HG03159 (cell line): ENCODE measurements around the gene CCDC87.
"Not testable (repeated sequence)": the region's sequence is repeated elsewhere in the genome, so short reads cannot be mapped to it uniquely, and the experiment has no call there.

Experiments
- ATAC-seq: cut with Tn5 transposase; IDR thresholded peaks from one replicate; pipeline ENCODE4 v1.9.1; 2021; ENCODE audit warnings: mild to moderate bottlenecking, moderate library complexity; ENCODE audit not compliant: unreplicated experiment

Gene CCDC87, protein sequence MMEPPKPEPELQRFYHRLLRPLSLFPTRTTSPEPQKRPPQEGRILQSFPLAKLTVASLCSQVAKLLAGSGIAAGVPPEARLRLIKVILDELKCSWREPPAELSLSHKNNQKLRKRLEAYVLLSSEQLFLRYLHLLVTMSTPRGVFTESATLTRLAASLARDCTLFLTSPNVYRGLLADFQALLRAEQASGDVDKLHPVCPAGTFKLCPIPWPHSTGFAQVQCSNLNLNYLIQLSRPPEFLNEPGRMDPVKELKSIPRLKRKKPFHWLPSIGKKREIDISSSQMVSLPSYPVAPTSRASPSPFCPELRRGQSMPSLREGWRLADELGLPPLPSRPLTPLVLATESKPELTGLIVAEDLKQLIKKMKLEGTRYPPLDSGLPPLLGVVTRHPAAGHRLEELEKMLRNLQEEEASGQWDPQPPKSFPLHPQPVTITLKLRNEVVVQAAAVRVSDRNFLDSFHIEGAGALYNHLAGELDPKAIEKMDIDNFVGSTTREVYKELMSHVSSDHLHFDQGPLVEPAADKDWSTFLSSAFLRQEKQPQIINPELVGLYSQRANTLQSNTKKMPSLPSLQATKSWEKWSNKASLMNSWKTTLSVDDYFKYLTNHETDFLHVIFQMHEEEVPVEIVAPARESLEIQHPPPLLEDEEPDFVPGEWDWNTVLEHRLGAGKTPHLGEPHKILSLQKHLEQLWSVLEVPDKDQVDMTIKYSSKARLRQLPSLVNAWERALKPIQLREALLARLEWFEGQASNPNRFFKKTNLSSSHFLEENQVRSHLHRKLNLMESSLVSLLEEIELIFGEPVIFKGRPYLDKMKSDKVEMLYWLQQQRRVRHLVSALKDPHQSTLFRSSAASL

DNA sequence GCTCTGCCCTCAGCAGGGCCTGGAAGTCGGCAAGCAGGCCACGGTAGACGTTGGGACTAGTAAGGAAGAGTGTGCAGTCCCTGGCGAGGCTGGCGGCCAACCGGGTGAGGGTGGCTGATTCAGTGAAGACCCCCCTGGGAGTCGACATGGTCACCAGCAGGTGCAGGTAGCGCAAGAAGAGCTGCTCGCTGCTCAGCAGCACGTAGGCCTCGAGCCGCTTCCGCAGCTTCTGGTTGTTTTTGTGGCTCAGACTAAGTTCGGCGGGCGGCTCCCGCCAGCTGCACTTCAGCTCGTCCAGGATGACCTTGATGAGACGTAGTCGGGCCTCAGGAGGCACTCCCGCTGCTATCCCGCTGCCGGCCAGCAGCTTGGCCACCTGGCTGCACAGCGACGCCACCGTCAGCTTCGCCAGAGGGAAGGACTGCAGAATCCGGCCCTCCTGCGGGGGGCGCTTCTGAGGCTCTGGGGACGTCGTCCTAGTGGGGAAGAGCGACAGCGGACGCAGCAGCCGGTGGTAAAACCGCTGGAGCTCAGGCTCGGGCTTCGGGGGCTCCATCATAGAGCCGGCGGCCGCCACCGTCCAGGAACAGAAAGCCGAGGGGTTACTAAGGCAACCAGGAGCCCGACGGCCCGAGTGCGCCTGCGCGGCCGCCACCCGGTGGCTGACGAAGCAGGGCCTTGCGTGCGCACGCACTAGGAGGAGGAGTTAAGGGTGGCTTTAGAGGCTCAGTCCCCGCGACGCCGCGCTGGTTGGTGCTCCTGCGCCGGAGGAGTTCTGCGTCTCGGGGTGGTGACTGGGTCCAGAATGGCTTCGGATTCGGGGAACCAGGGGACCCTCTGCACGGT, at the start of gene CCDC87, which contains the start of gene CCS:
CCDC87 (minus strand) TSS at position 607 of the 846 bp plus-strand sequence; CDS start at position 559, 48 bp downstream.
CCS (plus strand) TSS at position 729 of the 846 bp plus-strand sequence; CDS start at position 806, 77 bp downstream.
- peak; percentile 82 for ATAC-seq

DNA sequence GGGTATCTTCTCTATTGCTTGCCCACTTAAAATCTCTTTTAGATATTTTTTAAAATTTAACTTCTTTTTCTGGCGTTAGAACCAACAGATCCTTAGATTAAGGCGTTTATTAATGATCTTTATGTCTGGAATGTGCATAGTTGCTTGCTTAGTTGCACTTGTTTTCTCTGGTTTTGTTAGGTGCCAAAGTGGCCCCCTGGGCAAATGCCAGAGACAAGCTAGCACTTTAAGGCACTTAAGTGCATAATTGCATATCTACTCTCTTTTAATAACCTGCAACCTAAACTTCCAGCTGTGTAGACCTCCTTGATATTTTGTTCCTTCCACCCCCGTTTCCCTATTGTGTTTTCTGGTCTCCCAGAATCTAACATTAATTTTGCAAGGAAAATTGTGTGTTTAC, 49.0 kb upstream of the CCDC87 start:
- no peak for ATAC-seq

DNA sequence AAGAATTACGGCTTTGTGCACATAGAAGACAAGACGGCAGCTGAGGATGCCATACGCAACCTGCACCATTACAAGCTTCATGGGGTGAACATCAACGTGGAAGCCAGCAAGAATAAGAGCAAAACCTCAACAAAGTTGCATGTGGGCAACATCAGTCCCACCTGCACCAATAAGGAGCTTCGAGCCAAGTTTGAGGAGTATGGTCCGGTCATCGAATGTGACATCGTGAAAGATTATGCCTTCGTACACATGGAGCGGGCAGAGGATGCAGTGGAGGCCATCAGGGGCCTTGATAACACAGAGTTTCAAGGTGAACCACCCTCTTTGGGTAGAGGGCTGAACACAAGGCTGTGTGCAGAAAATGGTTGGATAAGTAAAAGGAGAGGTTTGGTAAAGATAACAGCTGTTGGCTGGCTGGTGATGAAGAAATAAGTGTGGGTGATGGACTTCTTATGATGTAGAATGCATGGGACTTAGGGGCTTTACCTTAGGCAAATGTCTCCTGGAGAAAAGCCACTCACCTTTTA, 47.0 kb upstream of the CCDC87 start:
- not testable (repeated sequence) for ATAC-seq

DNA sequence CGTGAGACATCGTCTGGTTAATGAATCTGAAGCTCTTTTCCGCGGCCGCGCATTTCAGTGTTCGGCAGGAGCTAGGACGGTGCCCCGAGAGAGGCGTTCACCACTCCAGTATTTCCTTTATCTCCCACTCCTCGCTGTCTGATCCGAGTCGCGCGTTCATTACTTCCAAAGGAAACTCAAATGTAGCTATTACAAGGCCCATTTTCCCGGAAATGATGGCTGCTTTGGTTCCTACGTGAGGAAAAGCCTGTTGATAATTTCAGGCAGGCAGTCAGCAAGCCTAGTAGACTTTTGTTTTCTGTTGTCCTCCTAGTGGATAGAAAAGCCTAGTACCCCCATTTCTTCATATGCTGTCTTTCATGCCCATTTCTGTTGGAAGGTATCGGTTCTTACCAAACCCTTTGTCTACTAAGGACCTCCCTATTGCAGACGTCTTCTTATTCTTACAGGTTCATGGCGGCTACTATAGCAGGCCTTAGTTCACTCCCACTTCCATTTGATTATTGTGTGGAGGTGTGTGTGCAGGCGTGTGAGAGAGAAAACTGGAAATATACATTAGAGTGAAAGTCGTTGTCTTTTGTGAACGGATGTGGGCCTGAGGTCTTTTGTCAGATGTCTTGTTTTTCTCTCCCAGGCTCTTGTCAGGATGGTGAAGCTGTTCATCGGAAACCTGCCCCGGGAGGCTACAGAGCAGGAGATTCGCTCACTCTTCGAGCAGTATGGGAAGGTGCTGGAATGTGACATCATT, 46.4 kb upstream of the CCDC87 start:
- ATAC-seq, result no peak

DNA sequence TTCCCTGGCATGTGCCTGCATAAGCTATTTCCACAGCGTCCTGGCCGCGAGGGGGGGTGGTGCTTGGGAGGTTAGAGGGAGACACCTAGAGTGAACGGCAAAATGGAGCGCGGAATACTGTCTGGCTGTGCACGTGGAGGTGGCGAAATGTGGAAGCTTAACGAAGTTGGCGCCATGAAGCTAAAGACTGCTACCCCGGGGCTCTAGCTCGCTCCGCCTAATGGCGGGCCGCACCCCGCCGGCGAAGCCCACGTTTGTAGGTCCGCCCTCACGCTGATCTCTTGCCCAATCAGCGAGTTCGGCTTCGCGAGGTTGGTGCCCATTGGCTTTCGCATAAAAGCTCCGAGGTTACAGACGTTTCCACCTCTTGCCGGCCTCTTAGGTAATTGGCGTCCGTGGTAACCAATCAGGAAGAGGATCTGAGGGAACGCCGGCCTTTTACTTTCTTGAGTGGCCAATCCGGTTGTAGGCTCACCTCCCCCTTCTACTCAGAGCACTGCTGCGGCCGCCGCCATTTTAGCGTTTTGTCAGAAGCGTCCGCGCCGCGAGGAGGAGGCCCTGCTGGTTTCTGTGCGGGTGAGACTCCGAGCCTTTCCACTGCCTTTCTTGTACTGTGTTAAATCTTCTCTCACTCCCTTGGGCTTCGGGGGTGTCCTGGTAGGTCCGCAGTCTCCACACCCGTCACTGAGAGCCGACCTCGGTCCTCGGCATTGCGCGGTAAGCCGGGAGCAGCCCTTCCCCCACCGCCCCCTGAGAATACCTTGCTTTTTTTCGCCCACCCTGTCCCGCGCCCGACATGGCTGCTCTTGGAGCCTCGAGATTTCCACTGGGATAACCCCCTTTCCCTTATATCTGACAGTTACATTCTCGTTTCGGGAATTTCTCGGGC, 45.6 kb upstream of the CCDC87 start, which contains the start of gene RBM4:
RBM4 (plus strand) TSS at position 527 of the 889 bp plus-strand sequence. CDS start 1,009 bp downstream, outside the sequence.
- peak; percentile 97 for ATAC-seq

DNA sequence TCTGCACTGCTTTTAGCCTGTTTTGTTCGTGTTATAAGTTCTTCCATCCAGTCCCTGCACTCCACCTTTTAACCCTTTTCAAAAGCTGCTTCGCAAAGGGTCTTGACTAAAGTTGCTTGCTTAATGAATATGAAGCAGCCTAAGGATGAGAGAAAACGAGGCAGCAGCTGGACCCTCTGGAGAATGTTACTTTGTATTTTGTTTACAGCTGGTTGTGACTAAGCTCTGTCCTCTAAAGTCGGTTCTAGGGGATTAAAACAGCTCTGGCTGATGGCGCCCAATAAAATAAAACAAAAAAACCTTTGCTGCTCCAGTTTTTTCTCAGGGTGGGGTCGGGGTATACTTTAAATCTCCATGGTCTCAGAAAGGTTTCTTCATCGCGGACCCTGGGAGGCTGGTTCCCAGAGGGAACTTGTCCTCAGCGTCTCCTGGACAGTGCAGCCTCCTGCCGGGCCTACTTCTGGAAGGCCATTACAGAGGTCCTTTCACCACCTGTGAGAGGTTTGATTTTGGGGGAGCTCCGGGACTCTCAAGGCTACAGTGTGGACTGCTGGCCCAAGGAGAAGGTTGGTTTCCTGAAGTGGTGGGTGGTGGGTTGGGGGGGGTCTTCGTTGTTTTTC, 44.8 kb upstream of the CCDC87 start:
- no peak for ATAC-seq

DNA sequence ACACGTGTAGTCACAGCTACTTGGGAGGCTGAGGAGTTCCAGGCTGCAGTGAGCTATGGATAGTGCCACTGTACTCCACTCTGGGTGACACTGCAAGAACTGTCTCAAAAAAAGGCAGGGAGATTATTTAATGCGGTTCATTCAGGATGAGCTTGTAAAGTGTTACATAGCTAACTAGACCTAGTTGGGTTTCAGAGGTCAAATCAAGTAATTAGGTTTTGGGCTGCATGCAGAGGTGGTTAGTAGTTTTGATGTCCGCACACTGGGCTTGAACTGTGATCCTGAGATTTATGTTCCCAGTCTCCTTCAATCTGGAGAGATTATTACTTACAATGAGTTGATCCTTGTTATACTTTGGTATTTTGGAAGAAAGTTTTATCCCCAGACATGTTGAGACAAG, 43.5 kb upstream of the CCDC87 start:
- no peak for ATAC-seq

DNA sequence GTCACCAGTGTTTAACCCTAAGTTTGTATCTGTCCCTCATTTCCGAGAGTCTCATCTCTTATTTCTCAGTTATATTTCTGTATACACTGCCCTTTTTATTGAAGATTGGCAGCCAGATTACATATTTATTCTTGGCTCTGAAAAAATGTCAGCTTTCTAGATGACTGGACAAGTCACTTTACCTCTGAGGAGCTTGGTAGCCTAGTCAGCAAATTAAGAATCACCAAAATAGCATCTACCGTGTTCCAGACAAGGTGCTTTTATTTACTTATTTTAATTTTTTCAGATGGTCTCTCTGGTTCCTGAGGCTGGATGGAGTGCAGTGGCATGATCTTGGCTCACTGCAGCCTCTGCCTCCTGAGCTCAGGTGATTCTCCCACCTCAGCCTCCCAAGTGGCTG, 40.1 kb upstream of the CCDC87 start:
- no peak for ATAC-seq

DNA sequence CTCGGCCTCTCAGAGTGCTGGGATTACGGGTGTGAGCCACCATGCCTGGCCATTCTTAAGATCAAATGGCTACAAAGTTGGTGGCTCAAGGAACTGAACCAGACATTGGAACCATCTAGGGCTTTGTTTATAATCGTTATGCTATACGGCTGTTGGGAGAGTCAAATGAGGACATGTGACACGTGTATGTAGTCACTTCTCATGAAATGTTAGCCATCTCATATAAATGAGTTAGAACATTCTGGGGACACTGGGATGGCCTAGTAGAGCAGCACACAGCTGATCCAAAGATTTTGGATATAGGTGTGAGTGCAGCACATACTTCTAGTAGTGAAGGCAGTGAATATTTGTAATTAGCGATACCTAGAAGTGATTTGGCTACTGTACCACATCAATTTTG, 39.0 kb upstream of the CCDC87 start:
- ATAC-seq, result no peak

DNA sequence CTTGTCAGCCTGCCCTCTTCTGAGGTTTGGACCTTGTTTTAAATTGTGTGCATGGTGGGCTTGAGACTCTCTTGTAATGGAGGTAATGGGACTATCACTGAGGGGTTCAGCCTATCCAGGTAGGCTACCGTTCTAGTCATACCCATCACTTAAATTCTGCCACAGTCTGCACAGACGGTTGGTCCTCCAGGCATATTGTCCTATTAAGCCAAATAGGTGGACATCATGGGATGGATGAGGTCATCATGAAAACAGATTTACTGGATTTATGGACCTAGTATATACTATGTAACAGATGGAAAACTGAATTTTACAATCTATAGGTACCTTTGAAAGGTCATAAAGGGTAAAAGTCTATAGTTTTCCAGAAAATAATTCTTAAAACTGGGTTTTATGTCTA, 36.5 kb upstream of the CCDC87 start:
- no peak for ATAC-seq

DNA sequence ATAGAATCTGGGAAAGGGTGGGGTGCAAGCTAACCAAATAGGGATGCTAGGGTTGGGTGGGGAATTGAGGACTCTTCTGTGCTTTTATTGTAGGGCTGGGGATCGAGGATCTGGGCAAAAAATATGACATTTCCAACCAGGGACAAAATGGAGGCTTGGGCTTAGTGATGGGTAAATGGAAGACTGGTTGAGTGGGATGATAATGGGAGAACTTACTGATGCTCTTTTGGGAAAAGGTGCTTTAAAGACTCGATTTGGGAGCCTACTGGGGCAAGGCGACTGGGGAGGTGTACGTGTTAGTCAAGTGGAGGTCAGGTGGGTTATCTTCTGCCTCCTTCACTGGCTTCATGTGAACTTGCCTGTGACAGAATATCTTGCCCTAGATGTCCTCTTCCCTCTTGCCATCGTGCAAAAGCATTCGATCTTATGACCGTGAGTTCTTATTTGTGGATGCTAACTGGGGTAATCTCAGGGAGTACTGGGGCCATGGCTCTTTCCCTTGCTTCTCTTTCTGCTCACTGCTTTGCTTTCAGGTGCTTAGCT, 35.3 kb upstream of the CCDC87 start:
- no peak for ATAC-seq

DNA sequence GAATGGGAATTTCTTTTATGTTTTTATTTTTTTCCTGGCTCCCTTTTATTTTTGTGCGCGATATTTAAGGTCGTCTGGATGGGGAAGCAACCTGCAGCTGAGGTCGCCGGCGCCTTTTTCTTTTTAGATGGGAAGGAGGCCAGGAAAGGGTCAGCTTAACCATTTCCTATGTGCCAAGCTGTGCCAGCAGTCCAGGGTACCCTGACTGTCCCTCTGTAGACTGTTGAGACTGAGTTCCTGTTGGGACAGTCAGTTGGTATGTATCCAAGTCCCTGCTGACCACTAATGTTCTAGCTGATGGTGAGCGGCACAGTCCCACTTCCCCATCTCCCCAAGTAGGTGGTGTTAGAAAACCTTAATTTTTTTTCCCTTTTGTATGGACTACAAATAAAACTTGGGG, 34.1 kb upstream of the CCDC87 start:
- ATAC-seq, result no peak

DNA sequence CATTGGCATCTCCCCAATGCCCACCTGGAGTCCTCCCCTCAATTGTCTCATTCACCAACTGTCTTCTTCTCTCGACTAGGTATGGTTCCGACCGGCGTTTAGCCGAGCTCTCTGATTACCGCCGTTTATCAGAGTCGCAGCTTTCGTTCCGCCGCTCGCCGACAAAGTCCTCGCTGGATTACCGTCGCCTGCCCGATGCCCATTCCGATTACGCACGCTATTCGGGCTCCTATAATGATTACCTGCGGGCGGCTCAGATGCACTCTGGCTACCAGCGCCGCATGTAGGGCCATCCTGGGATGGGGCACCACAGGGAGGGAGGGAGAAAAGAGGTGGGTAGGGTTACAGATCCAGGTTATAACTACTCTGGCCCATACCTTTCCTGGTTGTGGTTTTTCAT, 33.5 kb upstream of the CCDC87 start:
- ATAC-seq, result no peak

DNA sequence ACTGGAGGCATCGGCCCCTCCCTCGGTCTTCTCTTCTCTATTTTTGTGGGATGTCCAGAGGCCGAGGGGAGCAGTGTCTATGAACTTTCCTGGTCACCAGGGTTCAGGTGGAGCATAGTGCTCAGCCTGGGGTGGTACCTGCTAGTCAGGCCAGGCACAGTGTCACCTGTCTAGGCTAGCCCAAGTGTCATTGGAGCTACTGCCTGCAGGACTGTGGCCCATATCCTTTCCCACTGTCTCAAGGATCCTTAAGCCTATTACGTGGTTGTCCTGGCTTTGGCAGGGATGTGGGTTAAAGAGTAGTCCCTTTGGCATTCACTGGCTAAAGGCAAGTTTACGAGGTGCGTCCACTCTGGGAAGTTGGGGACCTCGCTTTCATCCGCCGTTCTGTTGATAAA, 32.9 kb upstream of the CCDC87 start:
- no peak for ATAC-seq

DNA sequence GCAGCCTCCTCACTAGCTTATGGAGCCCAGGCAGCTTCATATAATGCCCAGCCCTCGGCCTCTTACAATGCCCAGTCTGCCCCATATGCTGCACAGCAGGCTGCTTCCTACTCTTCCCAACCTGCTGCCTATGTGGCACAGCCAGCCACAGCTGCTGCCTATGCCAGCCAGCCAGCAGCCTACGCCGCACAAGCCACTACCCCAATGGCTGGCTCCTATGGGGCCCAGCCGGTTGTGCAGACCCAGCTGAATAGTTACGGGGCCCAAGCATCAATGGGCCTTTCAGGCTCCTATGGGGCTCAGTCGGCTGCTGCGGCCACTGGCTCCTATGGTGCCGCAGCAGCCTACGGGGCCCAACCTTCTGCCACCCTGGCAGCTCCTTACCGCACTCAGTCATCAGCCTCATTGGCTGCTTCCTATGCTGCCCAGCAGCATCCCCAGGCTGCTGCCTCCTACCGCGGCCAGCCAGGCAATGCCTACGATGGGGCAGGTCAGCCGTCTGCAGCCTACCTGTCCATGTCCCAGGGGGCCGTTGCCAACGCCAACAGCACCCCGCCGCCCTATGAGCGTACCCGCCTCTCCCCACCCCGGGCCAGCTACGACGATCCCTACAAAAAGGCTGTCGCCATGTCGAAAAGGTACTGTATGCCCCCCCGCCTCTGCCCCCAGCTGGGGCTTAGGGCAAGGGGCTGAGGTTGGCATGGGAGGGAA, 32.3 kb upstream of the CCDC87 start:
- ATAC-seq, result no peak

DNA sequence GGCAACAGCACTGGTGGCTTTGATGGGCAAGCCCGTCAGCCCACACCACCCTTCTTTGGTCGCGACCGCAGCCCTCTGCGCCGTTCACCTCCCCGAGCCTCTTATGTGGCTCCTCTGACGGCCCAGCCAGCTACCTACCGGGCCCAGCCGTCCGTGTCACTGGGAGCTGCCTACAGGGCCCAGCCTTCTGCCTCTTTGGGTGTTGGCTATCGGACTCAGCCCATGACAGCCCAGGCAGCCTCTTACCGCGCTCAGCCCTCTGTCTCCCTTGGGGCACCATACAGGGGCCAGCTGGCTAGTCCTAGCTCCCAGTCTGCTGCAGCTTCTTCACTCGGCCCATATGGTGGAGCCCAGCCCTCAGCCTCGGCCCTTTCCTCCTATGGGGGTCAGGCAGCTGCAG, 31.6 kb upstream of the CCDC87 start:
- no peak for ATAC-seq

DNA sequence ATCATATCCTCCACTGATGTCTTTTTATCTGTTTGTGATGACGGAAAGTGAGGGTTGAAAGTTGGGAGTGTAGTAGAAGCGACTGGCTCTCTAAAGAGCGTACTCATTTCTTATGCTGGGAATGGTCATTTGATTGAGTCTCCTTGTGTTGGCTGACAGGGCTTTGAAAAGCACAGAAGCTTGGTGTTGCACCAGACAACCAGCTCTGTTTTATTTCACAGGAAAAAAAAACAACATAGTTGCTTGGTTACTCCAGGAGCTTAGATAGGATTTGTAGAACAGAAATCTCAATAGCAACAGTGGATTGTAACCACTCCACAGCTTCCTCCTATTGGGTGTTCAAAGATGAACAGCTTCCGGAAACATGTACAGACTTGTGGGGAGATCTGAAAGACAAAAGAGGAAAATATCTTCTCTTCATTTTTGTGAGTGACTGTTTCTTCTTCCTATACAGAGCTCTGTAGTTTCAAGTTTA, 26.3 kb upstream of the CCDC87 start:
- no peak for ATAC-seq
